ENCODE measurements around the gene DCLK1.

- no peak for TF ChIP-seq CTCF (conservative IDR thresholded peaks at IDR 0.05)
- TF ChIP-seq EZH2 (IDR thresholded peaks at IDR 0.05; ENCODE audit: low read depth): no peak
These were observed 291.4 kb downstream of the DCLK1 start for GRCh38 chr13:35839806-35840205.
